HG03175 (cell line): ENCODE data around the gene AVEN.

ENCODE experiments used
- ATAC-seq: cut with Tn5 transposase; IDR thresholded peaks from one replicate; pipeline ENCODE4 v1.9.1; 2021; ENCODE audit warnings: mild to moderate bottlenecking, moderate library complexity; ENCODE audit not compliant: unreplicated experiment

Gene AVEN

DNA sequence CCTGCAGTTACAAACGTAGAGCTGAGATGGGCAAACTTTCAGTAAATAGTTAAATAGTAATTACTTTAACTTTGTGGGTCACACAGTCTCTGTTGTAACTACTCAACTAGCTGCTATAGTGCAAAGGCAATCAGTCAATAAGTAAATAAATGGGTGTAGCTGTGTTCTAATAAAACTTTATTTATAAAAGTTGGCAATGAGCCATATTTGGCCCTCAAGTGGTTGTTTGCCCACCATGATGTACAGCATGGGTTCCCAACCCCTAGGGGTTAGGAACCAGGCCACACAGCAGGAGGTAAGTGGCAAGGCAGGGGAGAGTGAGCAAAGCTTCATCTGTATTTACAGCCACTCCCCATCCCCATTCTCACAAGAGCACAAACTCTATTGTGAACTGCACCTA, 115.6 kb downstream of the AVEN start:
- ATAC-seq = no peak

DNA sequence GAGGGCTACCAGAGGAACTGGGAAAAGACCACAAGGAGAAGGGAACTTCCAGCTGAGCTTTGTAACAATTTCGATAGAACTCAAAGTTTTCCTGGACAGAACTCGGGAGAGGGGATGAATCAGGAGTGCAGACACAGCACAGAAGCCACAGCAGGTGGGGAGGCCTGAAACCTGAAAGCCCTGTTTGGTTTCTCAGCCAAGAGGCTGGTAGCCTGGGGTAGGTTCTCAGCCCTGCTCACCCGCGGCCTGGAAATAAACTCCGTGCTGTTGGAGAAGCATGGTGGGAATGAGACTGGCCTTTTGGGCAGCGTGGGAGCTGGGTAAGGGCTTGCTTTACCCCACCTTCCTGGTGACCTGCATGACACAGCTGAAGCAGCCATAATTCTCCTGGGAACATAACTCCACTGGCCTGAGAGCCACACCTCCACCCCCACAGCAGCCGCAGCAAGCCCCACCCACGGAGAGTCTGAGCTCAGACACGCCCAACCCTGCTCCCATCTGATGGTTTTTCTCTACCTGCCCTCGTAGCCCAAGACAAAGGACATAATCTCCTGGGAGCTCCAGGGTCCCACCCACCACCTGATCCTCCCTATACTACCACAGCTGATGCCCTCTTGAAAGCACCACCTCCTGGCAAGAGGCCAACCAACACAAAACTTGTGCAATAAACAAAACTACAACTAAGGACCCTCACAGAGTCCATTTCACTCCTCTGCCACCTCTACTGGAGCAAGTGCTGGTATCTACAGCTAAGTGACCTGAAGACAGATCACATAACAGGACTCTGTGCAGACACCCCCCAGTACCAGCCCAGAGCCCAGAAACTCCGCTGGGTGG, 123.2 kb downstream of the AVEN start:
- ATAC-seq = no peak

- ATAC-seq = no peak
These were observed 125.5 kb downstream of the AVEN start for GRCh38 chr15:33913459-33913858.

- no peak for ATAC-seq
These were observed 126.7 kb downstream of the AVEN start for GRCh38 chr15:33912326-33912725.

- ATAC-seq = no peak
These were observed 128.3 kb downstream of the AVEN start for GRCh38 chr15:33910741-33911140.

- ATAC-seq = no peak
These were observed 130.6 kb downstream of the AVEN start for GRCh38 chr15:33908406-33908805.

- ATAC-seq = no peak
These were observed 131.7 kb downstream of the AVEN start for GRCh38 chr15:33907326-33907725.

- no peak for ATAC-seq
These were observed 135.3 kb downstream of the AVEN start for GRCh38 chr15:33903661-33904060.

DNA sequence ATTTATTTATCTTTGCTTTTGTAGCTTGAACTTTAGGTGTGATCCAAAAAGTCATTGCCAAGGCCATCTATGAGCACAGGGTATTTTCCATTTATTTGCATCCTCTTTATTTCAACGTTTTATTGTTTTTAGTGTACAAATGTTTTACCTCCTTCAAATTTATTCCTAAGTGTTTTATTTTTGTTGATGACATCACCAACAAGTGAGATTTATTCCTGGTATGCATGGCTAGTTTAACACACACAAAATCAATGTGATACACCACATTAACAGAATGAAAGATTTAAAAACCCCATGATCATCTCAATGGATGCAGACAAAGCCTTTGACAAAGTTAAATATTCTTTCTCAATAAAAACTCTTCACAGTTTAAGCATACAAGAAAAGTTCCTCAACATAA, 137.0 kb downstream of the AVEN start:
- no peak for ATAC-seq

GRCh38 chr15:33894193-33894592, 144.8 kb downstream of the AVEN start:
- no peak for ATAC-seq

GRCh38 chr15:33888176-33888575, 150.8 kb downstream of the AVEN start:
- ATAC-seq = no peak

DNA sequence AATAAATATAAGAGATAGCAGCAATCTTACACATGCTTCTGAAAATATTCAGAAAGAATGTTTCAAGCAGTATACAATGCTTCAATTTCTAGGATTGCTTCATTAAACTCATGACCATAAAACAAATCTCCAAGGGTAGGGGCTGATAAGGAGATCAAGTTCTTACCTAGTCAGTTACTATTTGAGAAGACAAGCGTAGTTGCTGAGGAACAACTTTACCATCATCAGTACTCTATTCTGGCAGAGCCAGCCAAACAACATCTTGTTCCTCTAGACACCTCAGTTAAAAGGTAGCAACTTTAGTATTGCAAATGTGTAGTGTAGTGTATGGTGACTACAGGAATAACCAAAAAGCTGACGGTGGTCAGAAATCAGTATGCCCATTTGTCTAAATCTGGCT, 156.1 kb downstream of the AVEN start:
- no peak for ATAC-seq

DNA sequence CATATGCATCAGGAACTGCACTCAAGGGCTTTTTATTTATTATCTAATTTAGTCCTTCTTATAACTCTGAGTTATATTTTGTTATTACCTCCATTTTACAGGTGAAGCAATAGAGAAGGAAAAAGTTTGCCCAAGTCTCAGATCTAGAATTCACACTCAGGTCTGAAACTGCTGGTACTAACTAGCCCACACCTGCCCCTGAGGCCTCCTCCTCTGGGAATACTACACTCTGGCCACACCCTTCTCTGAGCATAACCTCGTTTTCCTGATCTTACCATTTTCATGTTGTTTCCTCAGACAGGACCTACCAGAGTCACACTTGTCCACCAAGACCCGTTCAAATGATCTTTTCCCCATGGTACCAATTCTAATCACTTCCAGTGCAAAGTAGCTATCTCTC, 164.8 kb downstream of the AVEN start:
- no peak for ATAC-seq

DNA sequence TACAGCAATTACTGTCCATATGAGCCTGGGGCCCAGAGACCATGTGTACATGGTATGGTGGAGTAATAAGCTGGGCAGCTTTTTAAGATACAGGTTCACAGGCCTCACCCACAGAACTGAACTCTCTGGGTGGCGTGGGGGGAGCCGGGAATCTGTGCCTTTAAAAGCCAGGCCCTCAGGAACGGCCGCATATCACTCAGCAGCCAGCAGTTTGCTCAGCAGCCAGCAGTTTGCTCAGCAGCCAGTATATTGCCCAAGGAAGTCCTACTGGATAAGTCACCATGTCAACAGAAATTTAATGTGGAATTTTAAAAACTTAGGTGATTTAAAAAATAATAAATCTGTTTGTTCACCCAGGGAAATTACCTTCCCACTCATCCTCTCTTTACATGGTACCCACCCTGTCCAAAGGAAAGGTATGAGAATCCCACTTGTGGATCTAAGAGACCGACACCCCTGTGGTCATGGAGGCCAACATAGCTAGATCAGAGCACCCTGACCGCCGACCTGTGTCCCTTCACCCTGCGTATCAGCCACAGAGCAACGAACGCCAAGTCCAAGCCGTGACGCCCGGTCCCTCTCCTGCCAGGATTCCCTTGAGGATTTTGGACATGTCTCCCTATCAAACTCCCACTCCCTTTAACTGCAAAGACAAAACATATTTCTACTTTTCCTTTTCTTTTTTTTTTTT, 166.4 kb downstream of the AVEN start:
- ATAC-seq = no peak

GRCh38 chr15:33871980-33872379, 167.0 kb downstream of the AVEN start:
- ATAC-seq = no peak

- no peak for ATAC-seq
These were observed 172.8 kb downstream of the AVEN start for GRCh38 chr15:33866101-33866737.

DNA sequence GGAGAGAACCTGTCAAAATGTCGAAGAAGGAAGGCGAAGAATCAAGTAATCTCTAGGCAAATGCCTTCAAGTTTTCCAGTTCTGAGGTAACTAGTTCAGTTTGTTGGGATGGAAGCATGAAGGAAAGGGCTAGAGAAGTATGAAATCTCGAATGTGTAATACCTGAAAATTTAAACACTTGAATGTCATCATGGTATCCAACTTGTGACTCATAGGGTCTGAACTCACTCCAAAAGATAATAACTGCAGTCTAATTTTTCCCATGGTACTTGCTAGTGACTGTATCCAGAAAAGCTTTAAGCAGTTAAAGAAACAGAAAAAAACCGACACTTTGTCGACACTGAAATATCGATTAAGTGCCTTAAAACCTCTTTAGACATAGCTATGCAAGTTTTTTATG, 173.6 kb downstream of the AVEN start:
- ATAC-seq = no peak

- ATAC-seq = no peak
These were observed 174.5 kb downstream of the AVEN start for GRCh38 chr15:33864360-33865075.

DNA sequence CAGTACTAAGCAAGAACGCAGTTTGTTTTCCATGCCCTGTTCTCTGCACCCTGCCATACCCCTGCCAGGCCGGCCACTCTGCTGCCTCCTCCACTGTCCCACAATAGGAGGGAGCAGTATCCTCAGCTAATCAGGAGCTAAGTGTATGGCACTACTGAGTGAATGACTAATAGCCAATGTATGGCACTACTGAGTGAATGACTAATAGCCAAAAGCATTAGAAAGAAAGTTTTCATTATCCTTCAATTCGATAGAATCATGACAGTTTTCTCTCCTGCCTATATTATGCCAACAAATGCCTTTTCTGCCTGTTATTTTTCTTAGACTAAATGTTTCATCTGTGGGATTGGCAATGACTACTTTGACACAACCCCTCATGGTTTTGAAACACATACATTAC, 178.2 kb downstream of the AVEN start:
- no peak for ATAC-seq

DNA sequence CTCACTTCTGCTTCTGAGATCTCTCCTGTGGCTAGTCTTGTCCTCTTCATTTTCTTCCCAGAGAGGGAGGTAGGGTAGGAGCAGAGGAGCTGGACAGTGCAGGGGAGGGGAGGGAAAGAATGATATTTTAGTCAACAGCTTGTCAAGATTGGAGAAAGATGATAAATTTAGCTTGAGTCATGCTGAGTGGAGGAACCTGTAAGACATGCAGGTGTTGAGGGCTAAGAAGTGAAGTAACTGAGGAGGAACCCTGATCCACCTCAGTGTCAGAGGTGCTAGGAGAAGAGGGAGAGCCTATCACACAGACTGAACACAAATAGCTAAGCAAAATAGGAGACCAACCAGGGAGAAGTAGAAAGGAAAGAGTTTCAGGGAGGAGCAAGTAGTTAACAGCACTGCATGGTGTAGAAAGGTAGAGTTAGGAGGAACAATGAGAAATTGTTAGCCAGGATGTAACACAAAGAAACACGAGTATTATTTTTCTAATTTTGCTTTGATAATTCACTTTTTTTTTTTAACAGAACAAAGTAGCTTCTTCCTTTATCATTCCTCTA, 178.9 kb downstream of the AVEN start:
- ATAC-seq = no peak

DNA sequence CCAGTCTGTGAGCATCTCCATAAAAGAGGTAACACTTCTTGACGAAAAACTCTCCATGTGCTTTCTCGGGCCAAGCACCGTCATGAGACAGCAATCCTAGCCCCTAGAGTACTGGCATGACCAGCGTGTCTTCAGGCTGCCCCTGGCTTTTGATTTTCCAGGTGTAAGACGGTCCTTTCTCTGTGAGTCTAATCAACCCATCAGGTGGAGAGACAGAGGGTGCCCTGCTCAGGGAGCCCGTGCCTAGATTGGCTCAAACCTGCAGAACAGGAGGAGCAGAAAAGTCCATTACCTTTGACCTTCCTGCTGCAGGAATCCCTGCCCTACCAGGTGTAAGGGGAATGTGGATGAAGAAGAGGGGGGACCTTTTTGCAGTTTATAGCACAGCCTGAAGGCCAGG, 180.2 kb downstream of the AVEN start:
- ATAC-seq = no peak
